Mucosa of descending colon (tissue), 3 donors: Measurements from ENCODE around the gene TRAPPC1. TPM values are rescaled to one million over a fixed set of nuclear protein-coding genes. Genes with fewer than 3 reads are reported as not detected.

ENCODE experiments used
- ATAC-seq: fragments of 200-7000 bp; cut with Tn5 transposase; one replicate; pipeline ENCODE4 v1.9.1; 2020; ENCODE audit warnings: mild to moderate bottlenecking, moderate library complexity
- DNase-seq, 3 donors: peaks; one replicate each; pipeline ENCODE4 v3.0.0-alpha.2; 2020
- H3K36me3 ChIP-seq: fragments of 200-600 bp; one replicate; pipeline ENCODE4 v1.8.0; 2021; ENCODE audit warnings: low read depth, mild to moderate bottlenecking
- H3K4me1 ChIP-seq: fragments of 200-600 bp; one replicate; pipeline ENCODE4 v1.8.0; 2021; ENCODE audit warnings: low read depth, mild to moderate bottlenecking
- H3K4me3 ChIP-seq: fragments of 200-600 bp; one replicate; pipeline ENCODE4 v1.8.0; 2021; ENCODE audit warnings: mild to moderate bottlenecking
- H3K9me3 ChIP-seq: fragments of 200-600 bp; one replicate; pipeline ENCODE4 v1.8.0; 2021; ENCODE audit warnings: mild to moderate bottlenecking
- CTCF ChIP-seq: fragments of 200-600 bp; IDR thresholded peaks from one replicate; pipeline ENCODE4 v1.8.0; 2022; ENCODE audit warnings: antibody characterized with exemption, mild to moderate bottlenecking
- intact Hi-C, 2 donors: fragments of 100-400 bp; cut with DNase I in 1 of 2; cut with micrococcal nuclease in 1 of 2; formaldehyde crosslinking; loops; one replicate each; pipeline versions ENCODE4 v1.11.0 to v1.11.1; 2022; cut with DNase I, micrococcal nuclease
- total RNA-seq, 3 donors: library from RNA; stranded (reverse); fragmentation: NEBNext Ultra II Directional in 2 of 3; extraction: Animal tissue kit (Norgen Biotek cat#: 25700) in 2 of 3; gene quantifications; one replicate each; pipeline versions ENCODE4 v1.2.1 to v1.2.4, GENCODE V29; 2021 to 2023
- donor health status: DM: no; HTN: no; CAD: no; lungs with moderate emphysema.
- donor health status: DM: no; HTN: no; CAD: no.
- donor health status: DM: no; HTN: yes; CAD: no.

Gene TRAPPC1
- total RNA-seq, 3 donors from 2014 or later, result 86.2 to 116 (median 114) TPM

DNA sequence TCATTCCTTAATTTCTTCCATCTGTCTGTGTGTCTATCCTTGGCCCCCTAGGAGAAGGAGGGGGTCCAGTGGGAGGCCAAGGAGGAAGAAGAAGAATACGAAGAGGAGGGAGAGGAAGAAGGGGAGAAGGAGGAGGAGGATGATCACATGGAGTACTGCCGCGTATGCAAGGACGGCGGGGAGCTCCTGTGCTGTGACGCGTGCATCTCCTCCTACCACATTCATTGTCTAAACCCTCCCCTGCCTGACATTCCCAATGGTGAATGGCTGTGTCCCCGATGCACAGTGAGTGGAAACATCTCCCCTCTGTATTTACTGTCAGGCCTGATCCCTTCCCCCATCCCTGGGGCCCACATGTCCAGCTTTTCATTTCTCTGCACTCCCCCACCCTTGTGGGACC lies 36.9 kb downstream of the TRAPPC1 start:
- H3K4me3 ChIP-seq, result no peak overlapping the region
- no peaks in the 10 kb centered on the region for H3K9me3 ChIP-seq
- ATAC-seq, result no peak
- no peak for TF ChIP-seq CTCF
- no peak for DNase-seq
- peaks cover 3% of the 10 kb centered on the region for H3K36me3 ChIP-seq
- H3K4me1 ChIP-seq, result peaks cover 2% of the 10 kb centered on the region
- intact Hi-C loops, result loop anchor here in 1 of 2 donors (5.0 kb wide), 1 partner anchor 33 kb away; no protein-coding TSS in a partner anchor

- ATAC-seq, result no peak
- Histone ChIP-seq H3K9me3 (no peaks in the 10 kb centered on the region), H3K36me3 (peaks cover 3% of the 10 kb centered on the region), H3K4me3 (no peak overlapping the region), H3K4me1 (peaks cover 8% of the 10 kb centered on the region)
- DNase-seq, result no peak
- intact Hi-C loops, result no loop called here
- no peak for TF ChIP-seq CTCF
Observed at GRCh38 chr17:7894226-7894625, 37.5 kb downstream of the TRAPPC1 start.

DNA sequence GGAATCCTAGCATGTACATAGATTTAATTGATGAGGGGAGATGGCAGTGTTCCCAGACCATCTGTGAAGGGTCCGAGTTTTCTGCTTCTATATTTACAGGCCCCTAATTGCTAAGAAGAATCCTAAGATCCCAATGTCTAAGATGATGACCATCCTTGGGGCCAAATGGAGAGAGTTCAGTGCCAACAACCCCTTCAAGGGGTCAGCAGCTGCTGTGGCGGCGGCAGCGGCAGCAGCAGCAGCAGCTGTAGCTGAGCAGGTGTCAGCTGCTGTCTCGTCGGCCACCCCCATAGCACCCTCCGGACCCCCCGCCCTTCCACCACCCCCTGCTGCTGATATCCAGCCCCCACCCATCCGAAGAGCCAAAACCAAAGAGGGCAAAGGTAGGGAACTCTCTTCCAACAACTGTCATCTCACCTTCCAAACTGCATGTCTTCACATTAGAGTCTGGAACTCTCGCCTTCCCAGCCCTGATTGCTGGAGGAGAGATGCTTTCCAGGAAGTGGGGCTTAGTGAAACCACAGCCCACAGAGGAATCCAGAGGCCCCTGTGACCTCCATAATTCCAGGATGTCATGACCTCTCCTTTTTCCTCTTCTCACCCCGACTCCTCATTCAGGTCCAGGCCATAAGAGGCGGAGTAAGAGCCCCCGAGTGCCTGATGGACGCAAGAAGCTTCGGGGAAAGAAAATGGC lies 38.4 kb downstream of the TRAPPC1 start:
- H3K4me3 ChIP-seq, result no peak overlapping the region
- intact Hi-C loops, result no loop called here
- DNase-seq (no peak), ATAC-seq (no peak)
- no peaks in the 10 kb centered on the region for H3K9me3 ChIP-seq
- peaks cover 17% of the 10 kb centered on the region for H3K4me1 ChIP-seq
- H3K36me3 ChIP-seq, result peaks cover 3% of the 10 kb centered on the region
- no peak for TF ChIP-seq CTCF

DNA sequence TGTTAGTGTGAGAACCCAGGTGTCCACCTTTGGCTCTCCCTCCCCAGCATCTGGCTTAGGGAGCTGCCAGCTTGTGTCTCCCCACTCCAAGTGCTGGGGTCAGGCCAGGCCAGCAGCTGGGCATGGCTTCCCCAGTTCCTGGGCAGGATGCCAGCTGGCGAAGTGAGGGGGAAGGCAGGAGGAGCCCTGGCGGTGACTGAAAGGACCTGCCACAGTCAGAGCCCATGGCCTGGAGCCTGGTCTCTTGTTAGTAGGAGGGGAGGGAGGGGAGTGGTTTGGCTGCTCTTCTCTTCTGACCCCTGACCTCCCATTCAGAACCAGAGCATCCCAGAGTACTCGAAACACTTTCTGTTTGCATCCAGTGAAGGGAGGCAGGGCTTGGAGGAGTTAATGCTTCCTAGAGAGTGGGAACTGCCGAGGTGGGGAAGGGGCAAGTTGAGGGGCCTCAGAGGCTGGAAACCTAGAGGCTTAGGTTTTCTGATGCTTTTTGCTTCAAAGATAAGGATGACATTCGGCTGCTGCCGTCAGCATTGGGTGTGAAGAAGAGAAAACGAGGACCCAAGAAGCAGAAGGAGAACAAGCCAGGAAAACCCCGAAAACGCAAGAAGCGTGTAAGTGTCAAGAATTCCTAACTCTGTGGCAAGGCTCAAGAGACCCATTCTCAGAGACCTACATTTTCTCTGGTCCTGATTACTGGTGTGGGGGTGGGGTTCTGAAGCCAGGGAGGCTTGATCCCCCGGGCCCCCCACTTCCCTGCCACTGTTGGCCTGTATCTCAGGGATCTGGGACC lies 42.4 kb downstream of the TRAPPC1 start:
- Histone ChIP-seq H3K9me3 (no peaks in the 10 kb centered on the region), H3K4me1 (peaks cover 35% of the 10 kb centered on the region), H3K36me3 (no peaks in the 10 kb centered on the region), H3K4me3 (no peak overlapping the region)
- DNase-seq (peak; percentile 95 to 98 (median 97)), ATAC-seq (peak; percentile 61)
- peak; percentile 30 for TF ChIP-seq CTCF
- intact Hi-C loops, result no loop called here

GRCh38 chr17:7888184-7888920 lies 43.4 kb downstream of the TRAPPC1 start, which contains the start of gene CHD3:
TSS of gene CHD3 (plus strand) at chr17:7888789. CDS start at chr17:7889001, 212 bp downstream.
- H3K36me3 ChIP-seq, result no peaks in the 10 kb centered on the region
- ATAC-seq, result peak; percentile 39
- no peak for TF ChIP-seq CTCF
- peak within 1 kb of the TSS; percentile 14 for H3K4me3 ChIP-seq
- H3K9me3 ChIP-seq, result no peaks in the 10 kb centered on the region
- peaks cover 35% of the 10 kb centered on the region for H3K4me1 ChIP-seq
- intact Hi-C loops, result no loop called here
- DNase-seq, result peak; percentile 68 to 74 (median 70)
